ENCODE results near the gene HNF4A. TPM values are rescaled to one million over a fixed set of nuclear protein-coding genes. Genes with fewer than 3 reads are reported as not detected.

The HNF4A gene
- total and polyA plus RNA-seq, 2 of the 13 experiments (the other 11 are each of a cell fraction or from before 2014, with no cell fraction given): 80.9 to 169 TPM

DNA sequence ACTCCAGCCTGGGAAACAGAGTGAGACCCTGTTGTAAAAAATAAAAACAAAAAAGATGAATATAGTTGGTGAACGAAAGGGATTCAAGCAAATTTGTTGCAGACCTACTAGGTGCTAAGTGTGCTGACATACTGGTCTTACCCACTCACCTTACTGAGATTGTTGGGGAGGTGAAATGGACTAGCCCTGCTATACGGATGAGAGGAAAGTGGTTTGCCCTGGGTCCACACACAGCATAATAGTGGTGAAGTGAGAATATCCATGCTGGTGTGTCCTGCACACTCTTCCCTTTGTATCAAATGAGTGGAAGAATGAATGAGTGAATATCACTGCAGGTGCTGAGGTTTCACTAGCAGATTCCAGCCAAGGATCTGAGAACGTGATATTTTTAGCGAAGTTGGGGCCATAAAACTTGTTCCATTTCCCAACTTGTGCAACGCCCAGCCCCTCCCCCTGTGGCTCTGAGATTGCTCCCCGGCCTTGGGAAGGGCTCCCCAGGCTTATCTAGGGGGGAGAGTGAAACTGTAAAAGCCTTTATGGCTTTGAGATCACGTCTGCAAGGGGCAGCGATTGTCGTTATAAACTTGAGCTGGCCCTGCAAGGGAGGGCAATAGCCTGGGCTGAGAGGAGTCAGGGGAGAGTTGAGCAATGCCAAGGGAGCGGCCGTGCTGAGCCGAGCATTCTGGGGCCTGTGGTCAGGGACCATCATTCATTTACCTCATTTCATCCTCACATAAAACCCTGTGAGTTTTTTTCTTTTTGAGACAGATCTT, 87.0 kb downstream of the HNF4A start:
- Histone ChIP-seq H3K79me2 (ENCODE audit: insufficient read depth, low read length) (no peaks in the 10 kb centered on the region), H3K4me3 (replicated peaks in 1 of 3; ENCODE audit: insufficient read depth in 1 of 3, low read depth in 2 of 3, low read length in 3 of 3) (peak overlapping the region; percentile 21 to 55 (median 28); a peak in 5 of 6 replicates), H3K27ac (ENCODE audit: extremely low read length, insufficient read depth, low read length) (no peak overlapping the region), H3K4me2 (ENCODE audit: low read depth, low read length) (peak overlapping the region; percentile 89), H3K27me3 (ENCODE audit: control insufficient read depth in 1 of 2, insufficient read depth in 2 of 2, low read length in 2 of 2) (no peaks in the 10 kb centered on the region), H3K9ac (ENCODE audit: insufficient read depth, low read depth, low read length) (peak overlapping the region; percentile 47), H3K36me3 (replicated peaks in 1 of 2; ENCODE audit: control insufficient read depth in 1 of 2, insufficient read depth in 2 of 2, low read length in 2 of 2) (no peaks in the 10 kb centered on the region), H4K20me1 (ENCODE audit: insufficient read depth, low read length) (no peaks in the 10 kb centered on the region), H3K9me3 (ENCODE audit: low read length) (no peaks in the 10 kb centered on the region), H3K4me1 (ENCODE audit: insufficient read depth, low read length) (peaks cover 62% of the 10 kb centered on the region), H2AFZ (ENCODE audit: low read length) (peak overlapping the region; percentile 81)
- WGBS (ENCODE audit: low lambda C conversion rate): 10% methylated on average over 12 of the region's 12 CpGs
- DNase-seq (ENCODE audit: low spot score) (no peak), ATAC-seq (peak; percentile 91), FAIRE-seq (peak; percentile 47)
- BruUV-seq (replicated peaks): no TSS peak
- ChIA-PET POLR2A (interaction anchor here (0.6 to 1.6 kb wide), 5 partner anchors 8 to 816 kb away, joined by 3 to 7 read pairs (median 5); no protein-coding TSS in a partner anchor), CTCF (ENCODE audit: low intra/inter-chr PET ratio, low total read pairs) (no interaction called here)
- intact Hi-C loops (cut with micrococcal nuclease; ENCODE audit: unreplicated experiment) (no loop called here), in situ Hi-C loops (cut with HindIII; ENCODE audit: extremely low pct_ligation_motif_present, low pct_unique_long_range_greater_than_20kb) (no loop called here)
- no peak for TF ChIP-seq TCF7 (IDR thresholded peaks at IDR 0.05; ENCODE audit: low read depth)
- TF ChIP-seq, protein P1, sequence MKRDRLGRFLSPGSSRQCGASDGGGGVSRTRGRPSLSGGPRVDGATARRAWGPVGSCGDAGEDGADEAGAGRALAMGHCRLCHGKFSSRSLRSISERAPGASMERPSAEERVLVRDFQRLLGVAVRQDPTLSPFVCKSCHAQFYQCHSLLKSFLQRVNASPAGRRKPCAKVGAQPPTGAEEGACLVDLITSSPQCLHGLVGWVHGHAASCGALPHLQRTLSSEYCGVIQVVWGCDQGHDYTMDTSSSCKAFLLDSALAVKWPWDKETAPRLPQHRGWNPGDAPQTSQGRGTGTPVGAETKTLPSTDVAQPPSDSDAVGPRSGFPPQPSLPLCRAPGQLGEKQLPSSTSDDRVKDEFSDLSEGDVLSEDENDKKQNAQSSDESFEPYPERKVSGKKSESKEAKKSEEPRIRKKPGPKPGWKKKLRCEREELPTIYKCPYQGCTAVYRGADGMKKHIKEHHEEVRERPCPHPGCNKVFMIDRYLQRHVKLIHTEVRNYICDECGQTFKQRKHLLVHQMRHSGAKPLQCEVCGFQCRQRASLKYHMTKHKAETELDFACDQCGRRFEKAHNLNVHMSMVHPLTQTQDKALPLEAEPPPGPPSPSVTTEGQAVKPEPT (CRISPR knock-in tag; IDR thresholded peaks at IDR 0.05; ENCODE audit: low read depth): no peak
- TF ChIP-seq ZNF598 (CRISPR knock-in tag; IDR thresholded peaks at IDR 0.05; ENCODE audit: borderline replicate concordance): peak; percentile 70; the same call in 1 of the 2 replicates
- TF ChIP-seq, protein P2, sequence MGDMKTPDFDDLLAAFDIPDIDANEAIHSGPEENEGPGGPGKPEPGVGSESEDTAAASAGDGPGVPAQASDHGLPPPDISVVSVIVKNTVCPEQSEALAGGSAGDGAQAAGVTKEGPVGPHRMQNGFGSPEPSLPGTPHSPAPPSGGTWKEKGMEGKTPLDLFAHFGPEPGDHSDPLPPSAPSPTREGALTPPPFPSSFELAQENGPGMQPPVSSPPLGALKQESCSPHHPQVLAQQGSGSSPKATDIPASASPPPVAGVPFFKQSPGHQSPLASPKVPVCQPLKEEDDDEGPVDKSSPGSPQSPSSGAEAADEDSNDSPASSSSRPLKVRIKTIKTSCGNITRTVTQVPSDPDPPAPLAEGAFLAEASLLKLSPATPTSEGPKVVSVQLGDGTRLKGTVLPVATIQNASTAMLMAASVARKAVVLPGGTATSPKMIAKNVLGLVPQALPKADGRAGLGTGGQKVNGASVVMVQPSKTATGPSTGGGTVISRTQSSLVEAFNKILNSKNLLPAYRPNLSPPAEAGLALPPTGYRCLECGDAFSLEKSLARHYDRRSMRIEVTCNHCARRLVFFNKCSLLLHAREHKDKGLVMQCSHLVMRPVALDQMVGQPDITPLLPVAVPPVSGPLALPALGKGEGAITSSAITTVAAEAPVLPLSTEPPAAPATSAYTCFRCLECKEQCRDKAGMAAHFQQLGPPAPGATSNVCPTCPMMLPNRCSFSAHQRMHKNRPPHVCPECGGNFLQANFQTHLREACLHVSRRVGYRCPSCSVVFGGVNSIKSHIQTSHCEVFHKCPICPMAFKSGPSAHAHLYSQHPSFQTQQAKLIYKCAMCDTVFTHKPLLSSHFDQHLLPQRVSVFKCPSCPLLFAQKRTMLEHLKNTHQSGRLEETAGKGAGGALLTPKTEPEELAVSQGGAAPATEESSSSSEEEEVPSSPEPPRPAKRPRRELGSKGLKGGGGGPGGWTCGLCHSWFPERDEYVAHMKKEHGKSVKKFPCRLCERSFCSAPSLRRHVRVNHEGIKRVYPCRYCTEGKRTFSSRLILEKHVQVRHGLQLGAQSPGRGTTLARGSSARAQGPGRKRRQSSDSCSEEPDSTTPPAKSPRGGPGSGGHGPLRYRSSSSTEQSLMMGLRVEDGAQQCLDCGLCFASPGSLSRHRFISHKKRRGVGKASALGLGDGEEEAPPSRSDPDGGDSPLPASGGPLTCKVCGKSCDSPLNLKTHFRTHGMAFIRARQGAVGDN (CRISPR knock-in tag; IDR thresholded peaks at IDR 0.05): peak; percentile 69
- TF ChIP-seq, protein P3, sequence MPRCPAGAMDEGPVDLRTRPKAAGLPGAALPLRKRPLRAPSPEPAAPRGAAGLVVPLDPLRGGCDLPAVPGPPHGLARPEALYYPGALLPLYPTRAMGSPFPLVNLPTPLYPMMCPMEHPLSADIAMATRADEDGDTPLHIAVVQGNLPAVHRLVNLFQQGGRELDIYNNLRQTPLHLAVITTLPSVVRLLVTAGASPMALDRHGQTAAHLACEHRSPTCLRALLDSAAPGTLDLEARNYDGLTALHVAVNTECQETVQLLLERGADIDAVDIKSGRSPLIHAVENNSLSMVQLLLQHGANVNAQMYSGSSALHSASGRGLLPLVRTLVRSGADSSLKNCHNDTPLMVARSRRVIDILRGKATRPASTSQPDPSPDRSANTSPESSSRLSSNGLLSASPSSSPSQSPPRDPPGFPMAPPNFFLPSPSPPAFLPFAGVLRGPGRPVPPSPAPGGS (CRISPR knock-in tag; IDR thresholded peaks at IDR 0.05): 0 out of 2 replicates have a peak, but pooled peaks have one; percentile 29
- TF ChIP-seq ZNF367 (CRISPR knock-in tag; IDR thresholded peaks at IDR 0.05; ENCODE audit: borderline replicate concordance): no peak
- TF ChIP-seq ZNF143 (CRISPR knock-in tag; IDR thresholded peaks at IDR 0.05): peak; percentile 49
- no peak for TF ChIP-seq ZNF549 (CRISPR knock-in tag; IDR thresholded peaks at IDR 0.05)
- 0 out of 2 replicates have a peak, but pooled peaks have one; percentile 4 for TF ChIP-seq ZSCAN21 (CRISPR knock-in tag; IDR thresholded peaks at IDR 0.05; ENCODE audit: borderline replicate concordance)
- peak; percentile 95 for TF ChIP-seq CEBPG (CRISPR knock-in tag; IDR thresholded peaks at IDR 0.05)
- 0 out of 2 replicates have a peak, but pooled peaks have one; percentile 53 for TF ChIP-seq BORCS8-MEF2B (CRISPR knock-in tag; IDR thresholded peaks at IDR 0.05)
